GM19467 (cell line): ENCODE measurements around the gene MED16.

Experiments
- ATAC-seq: cut with Tn5 transposase; IDR thresholded peaks from one replicate; pipeline ENCODE4 v1.9.1; 2021; ENCODE audit warnings: mild to moderate bottlenecking, moderate library complexity; ENCODE audit not compliant: unreplicated experiment

MED16 gene

DNA sequence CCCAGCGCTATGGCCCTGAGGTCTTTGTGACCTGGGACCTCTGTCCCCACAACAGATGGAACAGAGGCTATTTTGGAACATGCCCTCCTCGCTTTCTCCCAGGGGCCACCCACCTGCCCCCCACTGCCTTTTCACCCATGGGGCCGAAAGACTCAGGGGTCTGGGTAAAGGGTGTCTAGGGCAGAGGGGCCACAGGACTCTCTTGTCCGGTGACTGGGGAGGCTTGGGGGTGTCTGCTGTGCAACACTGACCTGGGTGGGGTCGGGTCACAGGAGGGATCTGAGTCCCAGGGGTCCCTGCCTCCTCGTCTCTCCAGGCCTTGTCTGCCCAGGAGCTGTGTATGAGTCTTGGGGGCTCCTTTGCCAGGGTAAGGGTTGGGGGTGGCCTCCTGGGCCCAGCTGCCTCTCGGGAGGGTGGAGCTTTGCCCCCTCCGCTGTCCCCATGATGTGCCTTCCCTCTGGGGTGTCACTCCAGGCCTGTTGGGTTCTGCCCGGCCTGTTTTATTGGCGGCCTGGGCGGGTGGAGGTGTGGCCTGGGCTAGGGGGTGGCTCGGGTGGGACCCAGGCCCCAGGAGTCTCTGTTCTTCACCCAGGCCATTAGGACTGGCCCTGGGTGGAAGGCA is 34.9 kb upstream of the MED16 start:
- no peak for ATAC-seq

DNA sequence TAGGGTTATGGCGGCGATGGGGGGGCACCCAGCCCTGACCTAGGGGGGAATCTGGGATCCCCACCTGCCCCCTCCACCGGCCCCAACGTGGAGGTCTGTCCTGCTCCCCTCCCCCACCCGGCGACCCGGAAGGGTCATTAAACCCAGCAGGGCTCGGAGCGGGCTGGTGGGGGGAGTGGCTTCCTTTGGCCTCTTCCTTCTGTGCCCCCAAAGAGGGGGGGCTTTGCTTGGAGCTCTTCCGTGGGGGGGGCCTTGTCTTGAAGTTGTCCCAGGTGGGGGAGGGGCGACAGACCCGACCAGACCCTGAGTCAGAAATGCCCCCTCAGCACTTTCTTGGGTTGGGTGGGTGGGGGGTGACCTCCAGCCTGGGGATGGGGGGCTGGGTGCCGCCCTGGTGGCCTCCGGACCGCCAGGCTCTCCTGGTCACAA is 34.4 kb upstream of the MED16 start:
- ATAC-seq, result no peak

DNA sequence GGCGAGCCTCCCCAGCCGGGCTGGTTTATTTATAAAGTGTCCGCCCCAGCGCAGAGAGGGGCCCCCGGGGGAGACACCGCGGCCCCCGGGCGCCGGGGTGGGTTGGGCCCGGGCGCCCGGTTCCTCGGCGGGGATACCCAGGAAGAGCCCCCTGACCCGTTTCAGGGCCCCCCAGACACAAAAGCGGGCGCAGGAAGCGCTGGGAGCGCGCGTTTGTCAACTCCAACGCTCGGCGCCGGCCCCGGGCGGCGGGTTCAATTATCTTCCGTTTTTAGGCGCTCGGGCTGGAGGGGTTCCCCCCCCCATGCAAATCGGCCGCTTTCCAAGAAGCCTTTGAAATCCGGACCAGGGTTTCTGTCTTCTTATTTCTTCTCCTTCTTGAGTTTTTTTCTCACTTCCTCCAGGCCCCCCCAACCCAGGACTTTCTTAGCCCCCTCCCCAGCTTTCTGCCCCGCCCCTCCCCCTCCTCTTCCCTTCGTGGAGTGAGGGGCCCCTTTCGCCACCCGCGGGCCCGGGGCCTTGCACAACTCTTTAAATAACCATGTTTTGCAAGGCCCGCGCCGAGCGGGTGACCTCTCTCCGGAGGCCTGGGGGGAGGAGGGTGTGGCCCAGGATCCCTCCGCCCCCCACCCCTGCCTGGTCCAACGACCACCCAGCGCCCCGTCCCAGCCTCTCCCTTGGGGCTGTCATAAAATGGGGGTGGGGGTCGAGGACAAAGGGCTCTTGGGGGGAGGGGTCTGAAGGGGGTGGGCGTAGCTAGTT is 33.8 kb upstream of the MED16 start:
- no peak for ATAC-seq

DNA sequence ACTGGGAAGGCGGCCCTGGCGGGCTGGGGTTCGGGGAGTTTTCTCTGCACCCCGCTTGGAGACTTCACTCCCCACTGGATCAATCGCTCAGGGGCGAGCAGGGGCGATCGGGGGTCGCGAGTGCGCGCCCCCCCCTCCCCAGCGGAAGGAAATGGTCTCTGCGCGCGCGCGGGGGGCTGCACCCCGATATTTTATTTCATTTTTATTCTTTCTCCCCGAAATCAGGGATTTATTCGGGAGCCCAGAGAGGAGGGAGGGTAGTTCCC is 33.3 kb upstream of the MED16 start:
- no peak for ATAC-seq

DNA sequence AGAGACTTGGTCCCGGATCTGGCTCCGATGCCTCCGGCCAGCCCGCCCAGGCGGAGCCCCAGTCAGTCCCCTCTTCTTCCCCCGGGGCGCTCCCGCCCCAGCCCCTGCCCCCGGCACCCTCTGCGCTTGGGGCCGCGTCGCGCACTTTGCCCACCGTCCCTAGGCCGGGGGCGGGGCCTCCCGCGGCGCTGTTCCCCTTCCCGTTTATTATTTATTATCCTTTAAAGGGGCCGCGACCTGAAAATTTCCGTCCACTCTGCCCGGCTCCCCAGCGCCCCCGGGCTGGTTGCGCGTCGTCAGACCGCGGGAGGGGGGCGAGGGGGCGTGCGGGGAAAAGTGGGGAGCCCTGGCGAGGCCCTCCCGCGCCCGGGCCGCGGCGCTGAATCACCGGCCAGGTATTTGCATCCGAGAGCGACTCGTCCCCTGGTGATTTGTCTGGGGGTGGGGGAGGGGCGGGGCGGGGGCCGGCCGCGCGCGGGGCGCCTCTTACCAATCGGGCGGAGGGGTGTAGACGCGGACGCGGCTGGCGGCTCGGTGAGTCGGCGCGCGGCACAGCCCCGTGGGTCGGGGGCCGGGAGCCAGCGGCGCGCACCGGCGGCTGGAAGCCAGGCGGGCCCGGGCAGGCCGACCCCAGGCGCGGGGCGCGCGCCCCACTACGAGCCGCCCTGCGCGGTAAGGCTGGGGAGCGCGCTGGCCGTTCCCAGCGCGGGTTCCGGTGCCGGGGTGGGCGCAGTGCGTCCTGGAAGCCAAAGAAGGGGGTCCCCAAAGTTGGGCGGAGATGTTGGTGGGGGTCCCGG is 32.7 kb upstream of the MED16 start, which contains the start of gene ARID3A:
ARID3A (plus strand) TSS at position 510 of the 797 bp plus-strand sequence. CDS start 3,494 bp downstream, outside the sequence.
- ATAC-seq, result no peak

DNA sequence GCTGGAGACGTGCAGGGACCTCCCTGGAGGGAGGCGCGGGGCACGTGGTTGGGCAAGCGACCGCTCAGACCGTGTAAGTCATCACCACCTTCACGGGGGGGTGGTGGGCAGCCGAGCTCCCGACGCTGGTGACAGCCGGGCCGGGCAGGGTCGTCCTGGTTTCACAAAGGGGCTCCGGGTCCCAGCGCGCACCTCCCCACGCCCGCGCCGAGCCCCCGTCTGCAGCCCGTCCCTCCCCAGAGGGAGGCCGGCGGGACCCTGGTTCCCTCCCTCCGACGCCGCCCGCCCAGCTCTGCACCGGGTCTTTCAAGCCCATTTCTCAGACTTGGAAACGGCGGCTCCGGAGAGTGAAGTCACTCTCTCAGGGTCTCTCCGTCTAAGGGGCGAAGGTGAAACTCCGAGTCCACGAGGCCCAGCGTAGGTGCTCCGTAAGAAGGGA is 32.1 kb upstream of the MED16 start:
- ATAC-seq, result no peak

DNA sequence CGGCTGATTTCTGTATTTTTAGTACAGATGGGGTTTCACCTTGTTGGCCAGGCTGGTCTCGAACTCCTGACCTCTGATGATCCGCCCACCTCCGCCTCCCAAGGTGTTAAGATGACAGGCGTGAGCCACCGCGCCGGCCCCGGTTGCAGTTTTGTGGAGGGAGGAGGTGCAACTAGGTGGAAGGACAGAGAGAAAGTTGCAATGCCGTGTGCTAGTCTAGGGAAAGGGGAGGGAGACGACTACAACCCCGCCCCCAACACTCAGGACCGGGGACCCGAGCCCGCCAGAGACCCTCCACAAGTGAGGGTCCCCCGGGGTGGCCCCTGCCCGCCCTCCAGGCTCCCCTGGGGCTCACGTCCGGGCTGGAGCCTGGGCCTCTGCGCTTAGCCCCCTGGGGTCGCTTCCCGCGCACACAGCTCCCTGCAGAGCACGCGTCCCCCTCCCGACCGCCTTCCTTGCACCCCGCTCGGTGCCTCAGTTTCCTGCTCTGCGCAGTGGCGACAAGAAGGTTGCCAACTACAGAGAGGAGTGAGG is 31.6 kb upstream of the MED16 start:
- no peak for ATAC-seq

DNA sequence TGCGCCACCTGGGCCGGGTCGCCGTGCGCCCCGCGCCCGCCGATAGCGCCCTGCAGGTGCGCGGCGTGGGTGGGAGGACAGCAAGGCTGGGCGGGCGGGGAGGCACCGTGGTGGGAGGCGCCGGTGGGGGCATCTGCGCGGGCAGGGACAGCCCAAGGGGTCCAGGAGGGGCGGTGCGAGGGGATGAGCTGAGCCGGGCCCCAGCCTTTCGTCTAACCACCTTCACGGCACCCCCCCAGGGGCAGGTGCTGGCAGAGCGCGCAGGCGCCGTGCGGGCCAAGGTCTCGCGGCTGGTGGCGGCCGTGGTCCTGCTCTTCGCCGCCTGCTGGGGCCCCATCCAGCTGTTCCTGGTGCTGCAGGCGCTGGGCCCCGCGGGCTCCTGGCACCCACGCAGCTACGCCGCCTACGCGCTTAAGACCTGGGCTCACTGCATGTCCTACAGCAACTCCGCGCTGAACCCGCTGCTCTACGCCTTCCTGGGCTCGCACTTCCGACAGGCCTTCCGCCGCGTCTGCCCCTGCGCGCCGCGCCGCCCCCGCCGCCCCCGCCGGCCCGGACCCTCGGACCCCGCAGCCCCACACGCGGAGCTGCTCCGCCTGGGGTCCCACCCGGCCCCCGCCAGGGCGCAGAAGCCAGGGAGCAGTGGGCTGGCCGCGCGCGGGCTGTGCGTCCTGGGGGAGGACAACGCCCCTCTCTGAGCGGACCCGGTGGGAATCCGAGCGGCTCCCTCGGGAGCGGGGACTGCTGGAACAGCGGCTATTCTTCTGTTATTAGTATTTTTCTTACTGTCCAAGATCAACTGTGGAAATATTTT is 27.3 kb upstream of the MED16 start:
- no peak for ATAC-seq

DNA sequence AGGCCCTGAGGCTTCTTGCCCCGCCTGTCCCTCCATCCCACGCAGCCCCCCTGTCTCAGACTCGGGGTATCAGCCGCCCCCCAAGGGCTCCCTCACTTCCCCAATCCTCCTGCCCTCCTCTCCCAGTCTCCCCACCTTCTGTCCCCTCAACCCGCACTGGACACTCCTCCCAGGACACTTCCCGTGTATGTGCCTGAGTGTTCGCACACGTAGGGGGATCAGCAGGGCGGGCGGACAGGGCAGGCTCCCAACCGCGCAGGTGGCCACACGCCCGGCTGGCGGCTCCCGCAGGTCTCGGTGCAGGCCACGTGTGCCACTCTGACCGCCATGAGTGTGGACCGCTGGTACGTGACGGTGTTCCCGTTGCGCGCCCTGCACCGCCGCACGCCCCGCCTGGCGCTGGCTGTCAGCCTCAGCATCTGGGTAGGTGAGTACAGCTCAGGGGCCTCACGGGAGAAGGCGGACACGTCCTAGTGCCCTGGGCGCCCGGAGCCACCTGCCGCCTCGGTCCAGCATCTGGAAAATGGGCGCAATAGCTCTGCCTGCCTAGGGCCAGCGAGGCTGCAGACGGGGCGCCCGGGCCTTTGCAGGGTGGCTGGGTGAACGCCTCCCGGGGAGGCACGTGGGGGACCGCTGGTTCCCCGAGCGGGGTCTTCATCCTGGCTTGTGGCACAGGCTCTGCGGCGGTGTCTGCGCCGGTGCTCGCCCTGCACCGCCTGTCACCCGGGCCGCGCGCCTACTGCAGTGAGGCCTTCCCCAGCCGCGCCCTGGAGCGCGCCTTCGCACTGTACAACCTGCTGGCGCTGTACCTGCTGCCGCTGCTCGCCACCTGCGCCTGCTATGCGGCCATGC is 26.4 kb upstream of the MED16 start:
- no peak for ATAC-seq

DNA sequence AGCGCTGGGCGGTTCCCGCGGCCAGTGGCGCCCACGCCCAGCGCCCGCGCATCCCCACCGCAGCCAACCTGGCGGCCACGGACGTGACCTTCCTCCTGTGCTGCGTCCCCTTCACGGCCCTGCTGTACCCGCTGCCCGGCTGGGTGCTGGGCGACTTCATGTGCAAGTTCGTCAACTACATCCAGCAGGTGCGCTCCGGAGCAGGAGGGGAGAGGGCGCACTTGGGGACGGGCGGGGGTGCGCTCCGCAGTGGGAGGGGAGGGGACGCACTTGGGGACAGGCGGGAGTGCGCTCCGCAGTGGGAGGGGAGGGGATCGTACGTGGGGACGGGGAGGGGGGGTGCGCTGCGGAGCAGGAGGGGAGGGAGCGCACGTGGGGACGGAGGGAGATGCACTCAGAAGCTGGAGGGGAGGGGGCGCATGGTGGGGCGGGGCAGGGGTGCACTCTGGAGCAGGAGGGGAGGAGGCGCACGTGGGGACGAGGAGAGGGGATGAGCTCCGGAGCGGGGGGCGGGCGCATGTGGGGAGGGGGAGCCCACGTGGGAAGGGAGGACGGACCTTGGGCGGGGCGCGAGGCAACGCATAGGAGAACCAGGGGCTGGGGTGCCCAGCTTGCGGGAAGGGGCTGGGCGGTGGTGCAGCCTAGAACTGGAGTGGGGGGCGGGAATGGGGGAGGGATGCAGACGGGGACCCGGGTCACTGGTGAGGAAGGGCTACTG is 25.7 kb upstream of the MED16 start:
- no peak for ATAC-seq

DNA sequence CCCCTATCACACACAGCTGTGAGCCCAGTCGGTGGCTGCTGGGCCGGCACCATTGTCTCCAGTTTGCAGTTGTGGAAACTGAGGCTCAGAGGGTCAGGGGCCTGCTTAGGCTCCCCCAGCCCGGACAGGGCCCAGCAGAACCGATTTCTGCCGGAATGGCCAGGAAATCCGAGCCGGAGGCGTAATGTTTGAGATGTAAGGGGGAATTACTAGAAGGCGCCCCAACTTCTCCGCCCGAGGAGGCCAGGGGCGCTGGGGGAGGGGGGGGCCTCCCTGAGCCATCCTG is 25.1 kb upstream of the MED16 start:
- ATAC-seq, result no peak

DNA sequence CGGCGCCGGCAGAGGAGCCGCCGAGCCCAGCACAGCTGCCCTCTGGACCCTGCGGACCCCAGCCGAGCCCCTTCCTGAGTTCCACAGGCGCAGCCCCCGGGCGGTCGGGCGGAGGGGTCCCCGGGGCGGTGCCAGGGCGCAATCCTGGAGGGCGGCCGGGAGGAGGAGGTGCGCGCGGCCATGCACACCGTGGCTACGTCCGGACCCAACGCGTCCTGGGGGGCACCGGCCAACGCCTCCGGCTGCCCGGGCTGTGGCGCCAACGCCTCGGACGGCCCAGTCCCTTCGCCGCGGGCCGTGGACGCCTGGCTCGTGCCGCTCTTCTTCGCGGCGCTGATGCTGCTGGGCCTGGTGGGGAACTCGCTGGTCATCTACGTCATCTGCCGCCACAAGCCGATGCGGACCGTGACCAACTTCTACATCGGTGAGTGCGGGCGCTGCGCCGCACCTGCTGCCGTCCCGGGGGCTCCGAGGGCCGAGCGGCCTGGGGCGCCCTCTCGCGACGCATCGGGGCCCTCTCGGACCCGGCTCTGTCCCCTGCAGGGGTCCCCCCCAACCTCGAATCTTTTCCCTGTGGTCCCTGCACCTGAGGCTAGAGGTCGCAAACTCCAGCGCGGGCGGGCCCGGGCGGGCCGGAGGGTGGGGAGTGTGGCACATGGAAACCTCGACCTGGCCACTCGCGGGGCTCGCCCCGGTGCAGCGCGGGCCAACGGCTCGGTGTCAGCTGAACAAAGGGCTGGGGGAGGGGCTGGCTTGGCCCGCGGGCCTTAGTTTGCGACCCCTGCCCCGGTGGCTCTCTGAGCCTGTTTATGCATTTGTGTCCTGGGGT is 24.6 kb upstream of the MED16 start, which contains the start of gene KISS1R:
KISS1R (plus strand) TSS at position 11 of the 829 bp plus-strand sequence; CDS start at position 181, 170 bp downstream.
- ATAC-seq, result no peak

DNA sequence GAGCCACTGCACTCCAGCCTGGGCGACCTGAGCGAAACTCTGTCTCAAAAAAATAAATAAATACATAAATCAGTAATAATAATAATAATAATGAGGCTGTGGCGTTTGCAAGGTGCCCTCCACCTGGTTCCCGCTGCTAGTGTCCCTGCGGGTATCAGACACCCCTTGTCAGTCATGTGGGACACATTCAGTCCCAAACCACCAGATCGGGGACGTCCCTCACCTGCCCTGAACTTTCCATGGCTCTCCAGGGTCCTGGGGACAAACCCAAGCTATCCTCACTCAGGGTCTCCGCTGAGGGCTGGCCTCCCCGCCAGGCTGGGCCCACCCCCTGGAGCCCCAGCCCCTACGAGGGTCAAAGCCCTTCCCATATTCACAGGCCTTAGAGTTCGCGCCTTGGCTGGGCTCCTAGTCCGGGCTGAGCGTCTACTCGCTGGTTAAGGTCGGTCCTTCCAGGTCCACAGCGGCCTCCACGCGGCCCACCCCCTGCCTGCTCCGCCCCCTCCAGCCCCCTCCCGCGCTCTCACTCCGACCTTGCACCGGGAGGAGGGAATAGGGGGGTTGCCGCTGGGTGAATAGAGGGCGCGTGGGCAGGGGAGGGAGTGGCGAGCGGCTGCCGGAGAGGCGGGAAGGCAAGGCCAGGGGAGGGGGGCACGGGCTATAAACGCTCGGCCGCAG is 23.8 kb upstream of the MED16 start:
- ATAC-seq, result no peak

DNA sequence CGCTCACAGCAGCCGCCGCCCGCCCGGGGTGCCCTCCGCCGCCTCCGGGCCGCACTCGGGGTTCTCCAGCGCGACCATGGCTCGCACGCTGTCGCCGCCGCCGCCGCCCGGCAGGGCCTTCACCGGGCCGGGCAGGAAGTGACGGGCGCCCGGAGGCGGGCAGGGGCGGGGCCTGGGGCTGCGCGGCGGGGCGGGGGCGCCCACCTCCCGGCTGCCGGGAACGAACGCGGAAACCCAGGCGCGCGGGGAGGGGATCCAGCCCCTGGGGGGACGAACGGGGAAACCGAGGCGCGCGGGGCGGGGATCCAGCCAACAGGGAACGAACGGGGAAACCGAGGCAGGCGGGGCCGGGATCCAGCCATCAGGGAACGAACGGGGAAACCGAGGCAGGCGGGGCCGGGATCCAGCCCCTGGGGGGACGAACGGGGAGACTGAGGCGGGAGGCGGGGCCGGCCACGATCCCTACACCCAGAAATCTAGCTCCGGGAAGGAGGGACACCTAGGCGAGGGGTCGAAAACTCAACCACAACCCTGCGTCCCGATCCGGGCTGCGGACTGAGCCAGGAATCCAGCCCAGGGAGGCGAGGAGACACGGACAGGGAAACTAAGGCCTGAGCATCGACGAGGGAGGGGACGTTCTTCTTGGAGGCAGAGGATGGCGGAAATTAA is 20.2 kb upstream of the MED16 start, which contains the start of gene R3HDM4:
R3HDM4 (minus strand) TSS at position 140 of the 669 bp plus-strand sequence; CDS start at position 78, 62 bp downstream.
- no peak for ATAC-seq

DNA sequence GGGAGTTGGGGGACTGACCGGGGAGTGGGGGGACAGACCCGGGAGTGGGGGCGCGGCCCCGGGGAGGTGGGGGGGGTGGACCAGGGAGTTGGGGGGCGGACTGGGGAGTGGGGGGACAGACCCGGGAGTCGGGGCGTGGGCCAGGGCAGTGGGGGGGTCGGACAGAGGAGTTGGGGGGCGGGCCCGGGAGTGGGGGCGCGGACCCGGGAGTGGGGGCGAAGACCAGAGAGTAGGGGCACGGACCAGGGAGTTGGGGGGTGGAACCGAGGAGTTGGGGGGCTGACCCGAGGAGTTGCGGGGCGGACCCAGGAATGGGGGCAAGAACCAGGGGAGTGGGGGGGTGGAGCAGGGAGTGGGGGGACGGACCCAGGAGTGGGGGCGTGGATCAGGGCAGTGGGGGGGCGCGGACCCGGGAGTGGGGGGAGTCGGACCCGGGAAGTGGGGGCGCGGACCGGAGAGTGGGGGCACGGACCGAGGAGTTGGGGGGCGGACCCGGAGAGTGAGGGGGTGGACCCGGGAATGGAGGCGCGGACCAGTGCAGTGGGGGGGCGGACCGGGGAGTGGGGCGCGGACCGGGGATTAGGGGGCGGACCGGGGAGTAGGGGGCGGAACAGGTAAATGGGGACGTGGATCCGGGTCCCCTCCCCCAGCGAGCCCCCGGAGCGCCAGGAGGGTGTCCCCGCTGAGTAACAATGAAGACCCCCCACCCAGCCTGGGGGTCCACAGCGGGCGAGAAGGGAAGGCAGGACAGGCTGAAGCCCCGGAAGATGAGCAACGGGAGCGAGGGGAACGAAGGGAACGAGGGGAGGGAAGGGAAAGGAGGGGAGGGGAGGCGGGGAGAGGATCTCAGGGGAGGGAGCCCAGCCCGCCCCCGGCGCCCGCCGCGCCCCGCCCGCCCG is 19.4 kb upstream of the MED16 start:
- ATAC-seq, result no peak
